ENCODE measurements around the gene ELP5. TPM values are rescaled to one million over a fixed set of nuclear protein-coding genes. Genes with fewer than 3 reads are reported as not detected.

ELP5 gene
- total RNA-seq, 4 donors from 2014 or later, result 10.8 to 20.6 (median 17.1) TPM

DNA sequence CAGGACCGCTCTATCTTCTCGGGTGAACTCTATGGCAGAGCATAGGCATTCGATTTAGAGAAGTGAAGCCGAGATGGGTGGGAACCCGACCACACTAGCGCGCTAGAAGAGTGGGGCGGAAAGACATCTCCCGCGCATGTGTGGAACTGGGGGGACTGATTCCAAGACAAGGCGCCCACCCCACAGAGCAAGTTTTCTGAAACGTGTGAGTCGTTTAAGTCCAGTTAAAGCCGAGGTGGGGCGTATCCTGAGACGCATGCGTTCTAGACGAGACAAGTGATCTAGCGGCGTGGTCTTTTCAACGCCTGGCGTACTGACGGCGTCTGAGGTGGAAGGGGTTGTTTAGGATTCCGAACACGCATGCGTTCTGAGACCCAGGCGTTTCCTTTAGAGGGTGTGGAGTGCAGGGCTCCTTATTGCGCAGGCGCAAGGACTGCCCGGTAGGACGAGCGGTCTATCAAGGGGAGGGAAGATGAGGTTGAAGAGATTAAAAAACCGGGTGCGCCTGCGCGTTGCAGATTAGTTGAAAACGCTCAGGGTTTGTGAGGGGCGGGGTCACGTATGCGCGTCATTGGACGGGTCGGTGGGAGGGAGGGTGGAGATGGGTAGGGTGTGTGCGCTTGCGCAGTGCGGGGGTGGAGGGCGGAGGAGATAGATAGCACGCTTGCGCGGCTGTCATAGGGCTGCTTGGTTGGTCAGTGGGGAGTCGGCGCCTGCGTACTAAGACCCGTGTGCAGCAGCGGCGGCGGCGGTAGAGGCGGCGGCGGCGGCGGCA is 55.1 kb downstream of the ELP5 start, which contains the start of gene EIF5A:
EIF5A (plus strand) TSS at position 718 of the 775 bp plus-strand sequence. CDS start 2,008 bp downstream, outside the sequence.
- 0% methylated on average over 55 to 64 of the region's 64 CpGs for WGBS, 2 donors
- peak; percentile 100 for DNase-seq (ENCODE audit: low spot score in 2 of 2)
- TF ChIP-seq, protein P1, sequence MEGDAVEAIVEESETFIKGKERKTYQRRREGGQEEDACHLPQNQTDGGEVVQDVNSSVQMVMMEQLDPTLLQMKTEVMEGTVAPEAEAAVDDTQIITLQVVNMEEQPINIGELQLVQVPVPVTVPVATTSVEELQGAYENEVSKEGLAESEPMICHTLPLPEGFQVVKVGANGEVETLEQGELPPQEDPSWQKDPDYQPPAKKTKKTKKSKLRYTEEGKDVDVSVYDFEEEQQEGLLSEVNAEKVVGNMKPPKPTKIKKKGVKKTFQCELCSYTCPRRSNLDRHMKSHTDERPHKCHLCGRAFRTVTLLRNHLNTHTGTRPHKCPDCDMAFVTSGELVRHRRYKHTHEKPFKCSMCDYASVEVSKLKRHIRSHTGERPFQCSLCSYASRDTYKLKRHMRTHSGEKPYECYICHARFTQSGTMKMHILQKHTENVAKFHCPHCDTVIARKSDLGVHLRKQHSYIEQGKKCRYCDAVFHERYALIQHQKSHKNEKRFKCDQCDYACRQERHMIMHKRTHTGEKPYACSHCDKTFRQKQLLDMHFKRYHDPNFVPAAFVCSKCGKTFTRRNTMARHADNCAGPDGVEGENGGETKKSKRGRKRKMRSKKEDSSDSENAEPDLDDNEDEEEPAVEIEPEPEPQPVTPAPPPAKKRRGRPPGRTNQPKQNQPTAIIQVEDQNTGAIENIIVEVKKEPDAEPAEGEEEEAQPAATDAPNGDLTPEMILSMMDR (IDR thresholded peaks at IDR 0.05), result no peak
- TF ChIP-seq POLR2A (IDR thresholded peaks at IDR 0.05), result no peak
- H3K4me3 ChIP-seq (ENCODE audit: low read depth, poor library complexity, severe bottlenecking), result peak within 1 kb of the TSS; percentile 85
- intact Hi-C loops (cut with DNase I; ENCODE audit: low total_unique reads), result no loop called here

DNA sequence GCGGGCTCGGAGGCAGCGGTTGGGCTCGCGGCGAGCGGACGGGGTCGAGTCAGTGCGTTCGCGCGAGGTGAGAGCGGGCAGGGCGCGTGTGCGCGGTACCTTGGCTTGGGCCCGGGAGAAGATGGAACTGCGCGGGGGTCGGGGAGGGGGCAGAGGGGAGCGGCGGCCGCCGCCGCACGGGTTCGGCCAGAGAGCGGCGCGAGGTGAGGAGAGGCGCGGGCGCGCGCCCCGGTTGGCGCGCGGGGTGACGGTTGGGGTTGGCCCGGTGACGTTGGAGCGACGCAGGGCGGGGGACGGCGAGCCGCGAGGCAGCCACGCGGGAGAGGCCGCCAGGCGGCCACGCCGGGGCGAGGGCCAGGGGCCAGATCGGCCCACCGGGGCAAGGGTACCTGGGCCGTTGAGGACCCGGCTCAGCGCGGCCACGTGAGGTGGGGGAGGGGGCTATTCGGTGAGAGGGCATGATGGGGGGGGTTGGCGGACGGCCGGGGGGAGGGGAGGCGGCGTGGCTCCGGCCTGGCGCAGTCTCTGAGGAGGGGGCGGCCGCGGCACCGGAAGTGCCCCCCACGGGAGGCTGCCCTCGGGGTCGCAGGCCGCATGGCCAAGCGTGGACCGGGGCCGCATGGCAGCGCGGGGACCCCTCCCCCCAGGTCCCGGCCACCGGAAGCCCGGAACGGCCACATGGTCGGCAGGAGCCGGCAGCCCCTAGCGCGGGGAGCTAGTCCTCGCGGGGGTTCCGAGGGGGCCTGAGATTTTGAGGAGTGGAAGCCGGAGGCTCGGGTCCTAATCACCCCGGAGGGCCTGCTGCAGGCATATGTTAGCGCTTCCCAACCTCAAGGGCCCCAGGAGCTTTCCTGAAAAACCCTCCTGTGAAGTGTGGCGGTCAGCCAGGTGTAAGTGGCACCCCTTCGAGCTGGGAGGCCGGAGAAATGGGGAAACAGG is 55.9 kb downstream of the ELP5 start:
- H3K4me3 ChIP-seq (ENCODE audit: low read depth, poor library complexity, severe bottlenecking), result peak overlapping the region; percentile 85
- DNase-seq (ENCODE audit: low spot score in 2 of 2), result peak in 1 of 2 donors; percentile 48
- TF ChIP-seq POLR2A (IDR thresholded peaks at IDR 0.05), result peak in 1 of 2 donors; percentile 41
- TF ChIP-seq, protein P1 (IDR thresholded peaks at IDR 0.05), result no peak
- intact Hi-C loops (cut with DNase I; ENCODE audit: low total_unique reads), result no loop called here
- 0 to 1% methylated on average over 57 to 72 of the region's 104 CpGs for WGBS, 2 donors

DNA sequence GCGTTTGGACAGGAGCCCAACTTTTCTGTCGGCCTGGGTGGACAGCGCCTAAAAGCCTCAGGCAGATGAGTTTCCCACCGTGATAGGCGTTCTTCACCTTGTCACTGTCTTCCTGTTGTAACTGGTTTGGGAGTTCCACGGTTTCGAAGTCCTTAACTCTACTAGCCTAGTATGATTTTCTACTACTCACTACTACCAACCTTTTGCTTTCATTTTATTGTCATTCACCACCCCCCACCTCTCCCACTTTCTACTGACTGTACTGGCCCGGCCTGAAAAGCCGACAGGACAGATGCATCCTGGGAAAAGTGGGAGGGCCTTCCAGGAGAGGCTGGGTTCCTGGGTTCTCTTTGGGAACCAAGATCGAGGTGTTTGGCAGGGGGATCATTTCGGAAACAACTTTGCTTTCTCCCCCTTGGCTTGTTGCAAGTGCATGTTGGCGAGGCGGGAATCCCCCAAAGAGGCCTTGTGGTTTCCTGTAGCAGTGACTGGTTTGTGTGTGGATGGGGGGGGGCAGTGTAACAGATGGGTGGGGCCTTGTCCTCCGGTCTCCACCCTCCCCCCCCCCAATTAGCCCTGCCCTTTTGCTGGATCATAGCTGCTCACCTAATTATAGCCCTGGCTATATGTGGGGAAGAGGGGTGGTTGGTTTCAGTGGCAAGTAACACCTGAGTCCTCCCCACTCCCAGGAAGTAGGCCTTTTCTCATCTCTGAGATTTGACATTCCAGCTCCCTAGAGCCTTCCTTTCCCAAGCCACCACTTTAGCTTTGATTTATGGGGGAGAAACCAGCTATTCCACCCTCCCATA is 56.8 kb downstream of the ELP5 start:
- intact Hi-C loops (cut with DNase I; ENCODE audit: low total_unique reads), result no loop called here
- WGBS, 2 donors, result 0 to 1% methylated on average over 14 of the region's 14 CpGs
- TF ChIP-seq POLR2A (IDR thresholded peaks at IDR 0.05), result no peak
- TF ChIP-seq, protein P1 (IDR thresholded peaks at IDR 0.05), result no peak
- peak overlapping the region; percentile 85 for H3K4me3 ChIP-seq (ENCODE audit: low read depth, poor library complexity, severe bottlenecking)
- DNase-seq (ENCODE audit: low spot score in 2 of 2), result peak; percentile 88 to 96

MicroRNAs within 50 kb of the gene (microRNA counts, 767-probe panel; counts per million panel counts)
- 0 to 358 counts per million in 2 donors for microRNA hsa-miR-324-3p
- 0 to 358 counts per million in 2 donors for microRNA hsa-miR-324-5p

Small RNAs within 50 kb of the gene (microRNA-seq; reads per million reads assigned to microRNA genes)
- gene MIR324 (ENCODE audit: borderline number of aligned reads in 1 of 2, borderline replicate concordance in 2 of 2), result 508 to 632 reads per million in 2 donors

Other genes with a start within 250 kb of the ELP5 start
- gene RNASEK, start 239.6 kb upstream of the ELP5 start, total RNA-seq, result 100 to 1,000 TPM; 187 to 231 (median 220) TPM
- gene BCL6B, start 229.2 kb upstream of the ELP5 start, total RNA-seq, result 1 to 10 TPM in 3 of 4 donors, under 1 TPM in 1; 0.72 to 5.1 (median 2.1) TPM
- gene SLC16A13, start 216.2 kb upstream of the ELP5 start, total RNA-seq, result 1 to 10 TPM; 1.0 to 5.2 (median 2.6) TPM
- 1 to 10 TPM; 1.1 to 6.3 (median 4.1) TPM for gene SLC16A11, start 208.1 kb upstream of the ELP5 start, total RNA-seq
- 1 to 10 TPM in 2 of 4 donors, under 1 TPM in 2; 0.46 to 5.4 (median 1.9) TPM for gene CLEC10A, start 172.0 kb upstream of the ELP5 start, total RNA-seq
- 10 to 100 TPM in 1 of 4 donors, 1 to 10 TPM in 3; 6.7 to 10.1 (median 8.7) TPM for gene ASGR2, start 137.4 kb upstream of the ELP5 start, total RNA-seq
- gene ASGR1, start 72.8 kb upstream of the ELP5 start, total RNA-seq, result 1 to 10 TPM; 1.3 to 6.6 (median 4.2) TPM
- gene DLG4, start 32.4 kb upstream of the ELP5 start, total RNA-seq, result 1 to 10 TPM; 2.7 to 7.7 (median 4.7) TPM
- gene ACADVL, start 32.3 kb upstream of the ELP5 start, total RNA-seq, result 1,000 to 10,000 TPM in 1 of 4 donors, 100 to 1,000 TPM in 3; 703 to 1,179 (median 863) TPM
- gene DVL2, start 17.7 kb upstream of the ELP5 start, total RNA-seq, result 10 to 100 TPM; 51.7 to 87.5 (median 67.8) TPM
- 10 to 100 TPM; 23.4 to 32.5 (median 27.9) TPM for gene PHF23, start 12.8 kb upstream of the ELP5 start, total RNA-seq
- 100 to 1,000 TPM; 253 to 667 (median 538) TPM for gene GABARAP, start 9.8 kb upstream of the ELP5 start, total RNA-seq
- gene CTDNEP1, start 481 bp upstream of the ELP5 start, total RNA-seq, result 10 to 100 TPM; 55.3 to 79.2 (median 70.4) TPM
- 10 to 100 TPM in 3 of 4 donors, 1 to 10 TPM in 1; 6.7 to 25.6 (median 14.4) TPM for gene CLDN7, start 10.3 kb downstream of the ELP5 start, total RNA-seq
- 10 to 100 TPM in 2 of 4 donors, 1 to 10 TPM in 2; 4.3 to 13.6 (median 8.4) TPM for gene SLC2A4, start 29.5 kb downstream of the ELP5 start, total RNA-seq
- gene YBX2, start 42.4 kb downstream of the ELP5 start, total RNA-seq, result 1 to 10 TPM in 3 of 4 donors, under 1 TPM in 1; 0.17 to 8.0 (median 2.4) TPM
- 100 to 1,000 TPM; 203 to 261 (median 221) TPM for gene EIF5A, start 55.4 kb downstream of the ELP5 start, total RNA-seq
- gene GPS2, start 63.1 kb downstream of the ELP5 start, total RNA-seq, result 10 to 100 TPM; 48.8 to 93.6 (median 79.3) TPM
- 10 to 100 TPM; 13.3 to 44.8 (median 22.3) TPM for gene NEURL4, start 77.1 kb downstream of the ELP5 start, total RNA-seq
- 1 to 10 TPM; 2.9 to 5.6 (median 3.8) TPM for gene ACAP1, start 84.3 kb downstream of the ELP5 start, total RNA-seq
- gene KCTD11, start 99.9 kb downstream of the ELP5 start, total RNA-seq, result 10 to 100 TPM; 30.3 to 65.4 (median 42.8) TPM
- gene TMEM95, start 102.9 kb downstream of the ELP5 start, total RNA-seq, result not detected
- 10 to 100 TPM; 13.0 to 25.4 (median 19.7) TPM for gene TNK1, start 128.9 kb downstream of the ELP5 start, total RNA-seq
- 10 to 100 TPM; 21.6 to 38.1 (median 24.5) TPM for gene PLSCR3, start 142.3 kb downstream of the ELP5 start, total RNA-seq
- 10 to 100 TPM; 56.1 to 90.8 (median 65.5) TPM for gene TMEM256, start 151.9 kb downstream of the ELP5 start, total RNA-seq
- gene NLGN2, start 155.6 kb downstream of the ELP5 start, total RNA-seq, result 1 to 10 TPM; 5.5 to 9.6 (median 6.4) TPM
- not detected for gene SPEM1, start 168.1 kb downstream of the ELP5 start, total RNA-seq
- not detected for gene SPEM2, start 173.4 kb downstream of the ELP5 start, total RNA-seq
- gene SPEM3, start 176.6 kb downstream of the ELP5 start, total RNA-seq, result not detected
- 10 to 100 TPM; 15.5 to 23.2 (median 22.1) TPM for gene TMEM102, start 183.2 kb downstream of the ELP5 start, total RNA-seq
- 10 to 100 TPM; 12.5 to 15.0 (median 13.9) TPM for gene FGF11, start 187.3 kb downstream of the ELP5 start, total RNA-seq
- 10 to 100 TPM in 3 of 4 donors, 1 to 10 TPM in 1; 7.8 to 16.0 (median 13.6) TPM for gene CHRNB1, start 192.8 kb downstream of the ELP5 start, total RNA-seq
- gene ZBTB4, start 227.4 kb downstream of the ELP5 start, total RNA-seq, result 10 to 100 TPM; 40.4 to 52.3 (median 47.7) TPM
- gene SLC35G6, start 229.2 kb downstream of the ELP5 start, total RNA-seq, result not detected
- 100 to 1,000 TPM in 3 of 4 donors, 10 to 100 TPM in 1; 93.9 to 120 (median 110) TPM for gene POLR2A, start 232.2 kb downstream of the ELP5 start, total RNA-seq